NCI-H345 treated with DMSO at 0.1 percent for 48 hours (cell line): ENCODE results near the gene ARMC9.

Source experiments
- DNase-seq: peaks from one replicate; lab custom pipeline; 2025; ENCODE audit not compliant: unreplicated experiment; lab: John Stamatoyannopoulos, UW

Gene ARMC9

GRCh38 chr2:231410293-231411004 lies 212.0 kb downstream of the ARMC9 start:
- no peak for DNase-seq

- DNase-seq: no peak
These were observed 212.8 kb downstream of the ARMC9 start for GRCh38 chr2:231411237-231411636.

GRCh38 chr2:231411831-231412617 lies 213.6 kb downstream of the ARMC9 start:
- no peak for DNase-seq

- no peak for DNase-seq
These were observed 214.2 kb downstream of the ARMC9 start for GRCh38 chr2:231412618-231412963.

GRCh38 chr2:231413456-231413855 lies 215.0 kb downstream of the ARMC9 start:
- no peak for DNase-seq

- DNase-seq: no peak
These were observed 215.6 kb downstream of the ARMC9 start for GRCh38 chr2:231413921-231414476.

- no peak for DNase-seq
These were observed 216.6 kb downstream of the ARMC9 start for GRCh38 chr2:231415029-231415428.

- no peak for DNase-seq
These were observed 220.6 kb downstream of the ARMC9 start for GRCh38 chr2:231418820-231419640.

- no peak for DNase-seq
These were observed 222.7 kb downstream of the ARMC9 start for GRCh38 chr2:231421051-231421580.

GRCh38 chr2:231422056-231422455 lies 223.6 kb downstream of the ARMC9 start:
- DNase-seq: no peak

- no peak for DNase-seq
These were observed 224.7 kb downstream of the ARMC9 start for GRCh38 chr2:231423176-231423575.
